Right kidney (tissue), 1 donor: ENCODE results near the gene TMCC3.
A peak's percentile ranks its signal among the peaks of the same experiment; 100 is the strongest.
"Not testable (repeated sequence)": the region's sequence is repeated elsewhere in the genome, so short reads cannot be mapped to it uniquely, and the experiment has no call there.

Experiments
- DNase-seq: peaks from one replicate; pipeline ENCODE4 v3.0.0-alpha.2; 2016

Gene TMCC3

DNA sequence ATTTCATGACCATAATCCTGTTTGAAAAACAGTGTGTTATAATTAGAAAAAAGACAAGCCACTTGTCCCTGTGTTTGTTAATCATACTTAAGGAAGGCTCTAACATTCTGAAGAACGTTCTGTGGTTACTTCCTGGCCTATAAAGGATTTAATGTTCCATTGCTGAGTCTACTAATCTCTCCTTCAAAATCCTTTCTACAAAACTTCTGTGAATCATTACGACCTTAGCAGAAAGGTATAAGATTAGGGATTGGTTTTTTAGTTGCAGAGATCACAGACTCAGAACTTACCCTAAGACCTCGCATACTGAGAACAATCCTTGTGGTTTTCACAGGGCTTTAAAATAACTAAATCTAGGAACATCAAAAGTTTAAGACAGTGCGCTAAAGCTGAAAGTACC is 48.3 kb downstream of the TMCC3 start:
- DNase-seq = no peak

DNA sequence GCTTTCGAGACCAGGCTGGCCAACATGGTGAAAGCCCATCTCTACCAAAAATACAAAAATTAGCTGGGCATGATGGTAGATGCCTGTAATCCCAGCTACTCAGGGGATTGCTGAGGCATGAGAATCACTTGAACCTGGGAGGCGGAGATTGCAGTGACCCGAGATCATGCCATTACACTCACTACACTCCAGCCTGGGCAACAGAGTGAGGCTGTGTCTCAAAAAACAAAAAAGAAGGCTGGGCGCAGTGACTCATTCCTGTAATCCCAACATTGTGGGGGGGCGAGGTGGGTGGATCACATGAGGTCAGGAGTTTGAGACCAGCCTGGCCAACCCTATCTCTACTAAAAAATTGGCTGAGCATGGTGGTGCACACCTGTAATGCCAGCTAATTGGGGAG is 49.0 kb downstream of the TMCC3 start:
- not testable (repeated sequence) for DNase-seq

DNA sequence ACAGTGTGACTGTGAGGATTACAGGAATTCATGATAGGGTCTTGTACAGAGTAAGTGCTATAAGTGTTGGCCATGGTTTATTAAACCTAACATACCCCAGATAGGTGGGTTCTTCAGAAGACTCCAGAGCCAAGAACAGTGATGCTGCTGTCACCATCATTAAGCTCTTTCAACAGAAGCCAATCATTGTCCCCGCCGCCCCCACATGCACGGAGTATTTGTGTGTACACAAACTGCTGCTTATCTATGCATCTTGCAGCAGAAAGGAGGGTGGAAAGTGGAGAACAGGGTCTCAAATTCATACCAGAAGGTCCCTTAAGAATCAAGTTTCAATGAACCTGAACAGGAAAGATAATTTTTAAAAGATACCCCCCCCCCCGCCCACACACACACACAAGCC is 51.2 kb downstream of the TMCC3 start:
- no peak for DNase-seq

DNA sequence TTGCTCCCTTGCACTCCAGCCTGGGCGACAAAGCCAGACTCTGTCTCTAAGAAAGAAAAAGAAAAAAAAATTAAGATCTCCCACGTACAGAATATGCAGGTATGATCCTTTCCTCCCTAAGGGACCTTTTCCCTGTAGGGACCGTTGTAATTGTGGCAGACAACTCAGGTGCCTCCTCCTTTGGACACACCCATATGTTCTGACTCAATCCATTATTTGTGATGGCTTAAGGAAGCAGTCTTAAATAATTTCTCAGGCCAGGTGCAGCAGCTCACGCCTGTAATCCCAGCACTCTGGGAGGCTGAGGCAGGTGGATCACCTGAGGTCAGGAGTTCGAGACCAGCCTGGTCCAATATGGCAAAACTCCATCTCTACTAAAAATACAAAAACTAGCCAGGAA is 53.1 kb downstream of the TMCC3 start:
- no peak for DNase-seq

DNA sequence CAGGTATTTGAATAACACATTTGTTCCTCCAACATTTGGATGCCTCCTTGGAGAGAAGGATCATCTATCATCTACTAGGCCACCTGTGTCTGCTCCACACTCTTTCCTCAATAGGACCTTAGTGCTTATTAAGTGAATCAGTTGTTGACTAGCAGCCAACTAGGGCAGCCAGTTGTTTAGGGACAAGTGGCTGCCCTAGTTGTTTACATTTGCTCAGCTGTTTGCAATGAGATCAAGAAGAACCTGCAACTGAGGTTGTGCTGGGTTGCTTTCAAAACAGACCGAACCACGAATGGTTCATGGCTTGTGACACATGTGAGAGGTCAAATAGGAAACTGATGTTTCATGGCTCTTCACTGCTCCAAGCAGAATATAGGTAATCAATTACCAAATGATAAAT is 53.8 kb downstream of the TMCC3 start:
- DNase-seq = no peak

DNA sequence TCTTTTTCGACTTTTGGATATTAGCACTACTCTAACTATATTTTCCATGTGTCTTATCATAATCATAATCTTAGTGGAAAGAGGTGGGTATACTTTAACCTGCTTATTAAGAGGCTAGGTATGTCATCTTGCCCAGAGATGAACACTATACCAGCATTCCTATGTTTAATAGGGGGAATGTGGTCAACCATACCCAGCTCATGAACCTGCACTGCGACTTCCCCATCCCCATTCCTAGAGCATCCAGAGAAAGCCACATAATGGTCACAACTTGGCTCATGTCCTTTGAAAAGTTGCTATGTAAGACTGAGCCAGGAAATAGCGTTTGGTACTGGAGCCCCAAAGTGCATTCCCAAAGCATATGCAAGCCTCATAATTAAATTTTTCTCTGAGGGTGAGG is 55.2 kb downstream of the TMCC3 start:
- no peak for DNase-seq

DNA sequence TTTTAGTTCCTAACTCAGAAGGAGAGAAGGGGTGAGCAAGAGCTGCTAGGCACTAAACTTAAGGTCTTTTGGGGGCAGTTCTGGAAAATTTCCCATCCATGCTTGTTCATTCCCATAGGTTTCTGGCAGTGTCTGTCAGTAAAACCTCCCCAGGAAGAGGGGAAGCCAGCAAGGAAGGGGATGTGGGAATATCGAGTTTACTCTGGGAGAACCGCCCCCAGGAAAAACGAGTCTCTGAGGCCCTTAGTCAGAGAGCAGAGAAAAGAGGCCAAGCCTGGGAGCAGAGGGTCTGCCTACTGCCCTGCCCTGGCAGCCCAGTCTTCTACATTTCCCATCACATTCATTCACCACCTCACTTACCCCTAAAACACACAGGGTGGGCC is 55.9 kb downstream of the TMCC3 start:
- no peak for DNase-seq

DNA sequence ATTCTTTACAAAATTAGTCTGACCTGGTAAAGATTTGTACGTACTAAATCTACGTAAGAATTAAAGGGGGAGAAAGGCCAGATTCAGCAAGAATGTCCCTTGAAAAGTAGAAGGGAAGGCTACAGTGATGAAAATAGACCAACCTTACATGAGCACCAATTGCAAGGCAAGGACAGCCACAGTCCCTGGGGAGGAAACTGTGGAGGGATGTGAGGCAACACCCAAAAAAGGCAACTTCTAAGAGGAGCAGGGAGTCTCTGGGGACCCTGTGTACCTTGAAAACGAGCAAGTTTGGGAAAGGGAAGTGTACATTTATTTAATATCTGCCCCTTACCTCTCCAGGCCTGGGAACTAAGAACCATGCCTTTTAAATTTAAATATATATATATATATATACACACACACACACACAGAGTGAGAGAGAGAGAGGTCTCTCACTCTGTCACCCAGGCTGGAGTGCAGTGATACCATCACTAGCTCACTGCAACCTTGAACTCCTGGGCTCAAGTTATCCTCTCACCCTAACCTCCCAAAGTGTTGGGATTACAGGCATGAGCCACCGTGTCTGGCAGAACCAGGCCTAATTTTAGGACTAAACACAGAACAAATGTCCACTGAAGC is 56.4 kb downstream of the TMCC3 start:
- DNase-seq = no peak

DNA sequence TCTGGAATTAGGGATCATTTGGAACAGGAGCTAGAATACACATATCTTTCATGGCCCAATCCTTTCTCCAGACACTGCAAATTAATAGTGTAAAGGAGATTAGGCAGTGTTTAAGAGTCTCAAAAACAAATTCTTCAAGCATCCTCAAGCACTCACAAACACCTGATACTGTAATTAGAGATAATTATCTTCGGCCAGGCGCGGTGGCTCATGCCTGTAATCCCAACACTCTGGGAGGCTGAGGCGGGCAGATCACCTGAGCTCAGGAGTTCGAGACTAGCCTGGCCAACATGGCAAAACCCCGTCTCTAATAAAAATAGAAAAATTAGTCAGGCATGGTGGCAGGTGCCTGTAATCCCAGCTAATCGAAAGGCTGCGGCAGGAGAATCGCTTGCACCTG is 57.6 kb downstream of the TMCC3 start:
- DNase-seq = not testable (repeated sequence)

DNA sequence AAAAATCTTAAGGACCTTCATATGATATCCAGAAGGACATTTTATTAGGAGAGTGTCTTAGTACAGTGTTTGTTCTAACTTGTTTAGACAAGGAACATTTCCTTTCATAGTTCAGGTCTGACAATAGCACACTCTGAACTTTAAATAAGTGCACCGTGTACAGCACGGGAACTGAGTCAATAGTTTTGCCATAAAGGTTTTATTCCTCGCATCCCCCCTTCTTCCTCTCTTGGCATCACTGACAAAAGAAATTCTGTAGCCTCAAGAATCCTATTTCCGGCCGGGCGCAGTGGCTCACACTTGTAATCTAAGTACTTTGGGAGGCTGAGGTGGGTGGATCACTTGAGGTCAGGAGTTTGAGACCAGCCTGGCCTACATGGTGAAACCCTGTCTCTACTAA is 58.3 kb downstream of the TMCC3 start:
- no peak for DNase-seq

DNA sequence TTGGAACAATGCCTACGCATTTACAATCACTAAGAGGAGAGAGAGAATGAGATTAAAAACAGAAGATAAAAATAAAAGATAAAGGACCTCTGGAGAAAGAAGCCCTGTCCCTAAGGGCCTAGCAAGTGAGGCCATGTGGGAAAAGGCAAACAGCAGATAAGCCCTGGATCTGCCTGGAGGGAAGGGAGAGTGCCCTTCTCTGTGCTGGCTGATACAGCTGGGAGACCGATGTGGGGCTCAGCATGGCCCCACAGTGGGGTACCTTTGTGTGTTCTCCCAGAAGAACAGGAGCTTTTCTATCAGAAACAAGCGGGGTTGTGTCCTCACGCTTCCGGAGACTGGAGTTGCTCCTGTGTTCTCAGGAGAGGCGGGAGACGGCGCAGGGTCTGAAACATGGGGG is 59.9 kb downstream of the TMCC3 start:
- no peak for DNase-seq

DNA sequence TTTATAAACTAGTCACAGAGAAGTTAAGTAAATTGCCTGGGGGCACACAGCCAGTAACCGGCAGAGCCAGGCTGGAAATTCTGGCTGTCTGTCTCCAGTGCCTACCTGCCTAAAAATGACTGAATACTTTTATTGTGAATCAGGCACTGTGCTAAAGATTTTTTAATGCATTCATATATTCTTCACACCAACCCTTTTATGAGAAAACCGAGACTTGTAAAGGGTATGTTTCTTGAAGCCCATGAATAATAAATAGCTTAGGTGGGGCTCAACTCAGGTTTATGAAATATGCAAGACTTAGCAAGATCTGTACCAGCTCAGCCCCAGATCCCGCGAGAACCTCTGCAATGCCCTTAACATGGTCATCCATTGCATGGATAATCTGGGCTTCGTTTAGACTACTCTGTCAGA is 60.8 kb downstream of the TMCC3 start:
- no peak for DNase-seq

DNA sequence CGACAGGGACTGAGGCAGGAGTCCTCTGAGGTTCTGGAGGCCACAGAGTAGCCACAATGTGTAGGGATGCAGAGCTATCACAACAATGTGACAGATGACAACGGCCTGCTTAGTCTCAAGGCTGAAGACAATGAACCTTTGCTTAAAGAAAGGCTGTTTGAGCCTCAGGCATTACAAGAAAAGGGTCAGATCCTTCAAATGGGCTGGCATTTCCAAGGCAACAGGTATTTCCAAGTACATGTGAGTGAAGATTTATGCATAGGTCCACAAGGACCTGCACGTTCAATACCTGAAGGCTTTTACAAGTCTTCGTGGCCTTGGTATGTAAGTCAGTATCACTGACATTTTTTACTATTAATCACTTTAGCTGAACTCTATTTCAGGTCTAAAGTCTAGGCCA is 62.0 kb downstream of the TMCC3 start:
- no peak for DNase-seq

DNA sequence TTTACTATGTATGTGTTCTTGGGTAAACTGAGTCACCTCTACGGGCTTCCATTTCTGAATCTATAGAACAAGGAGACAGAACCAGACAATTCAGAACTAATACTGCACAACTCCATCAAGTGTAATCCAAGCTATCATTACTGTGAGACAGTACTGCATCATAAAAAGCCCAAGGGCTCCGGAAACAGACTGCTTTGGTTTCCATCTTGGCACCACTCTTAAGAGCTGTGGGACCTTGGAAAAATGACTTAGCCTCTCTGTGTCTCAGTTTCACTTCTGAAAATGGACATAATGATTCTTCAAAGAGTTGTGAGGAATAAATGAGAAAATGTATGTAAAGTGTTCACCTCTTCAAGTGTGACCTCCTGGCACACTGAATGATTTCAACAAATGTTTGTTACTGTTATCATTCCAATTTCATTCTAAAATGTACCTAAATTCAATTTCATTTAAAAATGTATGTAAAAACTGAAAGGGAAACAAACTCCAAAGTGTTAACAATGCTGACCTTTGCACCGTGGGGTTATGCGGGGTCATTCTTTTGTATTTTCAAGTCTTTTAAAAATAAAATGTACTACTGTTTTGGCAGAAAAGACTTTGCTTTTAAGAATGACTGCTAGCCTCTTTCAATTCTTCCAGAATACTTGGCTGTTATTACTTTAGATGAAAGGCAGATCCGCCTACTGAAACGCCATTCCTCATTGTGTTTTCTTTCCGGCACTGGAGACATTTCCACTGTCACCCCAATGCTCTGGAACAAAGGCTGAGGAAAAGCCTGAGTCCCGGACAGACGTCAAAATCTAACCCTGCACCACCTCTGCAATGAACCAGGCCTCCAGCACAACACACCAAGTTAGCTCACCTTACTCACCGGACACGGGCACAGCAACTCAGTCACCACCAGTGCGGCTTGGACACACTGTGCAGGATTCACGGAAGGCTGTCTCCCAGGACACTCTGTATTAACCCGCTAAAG is 62.8 kb downstream of the TMCC3 start:
- no peak for DNase-seq

DNA sequence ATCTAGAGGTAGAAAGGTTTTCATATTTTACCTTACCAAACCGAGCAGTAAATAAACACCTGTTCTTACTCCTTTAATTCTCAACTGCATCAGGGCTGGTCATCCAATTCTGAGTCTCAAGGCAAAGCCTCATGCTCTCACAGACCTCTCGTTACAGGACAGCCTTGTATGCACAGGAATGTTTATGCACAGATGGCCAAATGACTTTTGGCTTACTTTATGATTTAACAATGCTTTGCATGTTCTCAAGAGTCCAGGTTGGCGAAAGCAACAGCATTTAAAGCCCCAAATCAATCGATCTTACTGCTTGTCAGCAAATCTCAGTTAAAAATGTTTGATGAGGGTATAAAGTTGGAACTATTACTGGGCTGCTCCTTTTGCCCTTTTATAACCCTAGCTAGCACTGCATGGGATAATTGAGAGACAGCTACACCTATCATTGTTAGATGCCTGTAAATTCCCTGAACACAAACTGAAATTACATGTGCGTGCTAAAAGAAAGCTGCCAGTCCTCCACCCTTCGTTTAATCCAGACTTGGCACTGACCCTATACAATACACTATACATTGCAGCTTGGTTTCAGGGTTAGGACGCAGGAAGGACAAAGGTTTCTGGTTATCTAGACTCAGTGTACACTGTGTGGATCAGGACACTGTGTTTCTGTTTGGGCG is 63.6 kb downstream of the TMCC3 start:
- no peak for DNase-seq

DNA sequence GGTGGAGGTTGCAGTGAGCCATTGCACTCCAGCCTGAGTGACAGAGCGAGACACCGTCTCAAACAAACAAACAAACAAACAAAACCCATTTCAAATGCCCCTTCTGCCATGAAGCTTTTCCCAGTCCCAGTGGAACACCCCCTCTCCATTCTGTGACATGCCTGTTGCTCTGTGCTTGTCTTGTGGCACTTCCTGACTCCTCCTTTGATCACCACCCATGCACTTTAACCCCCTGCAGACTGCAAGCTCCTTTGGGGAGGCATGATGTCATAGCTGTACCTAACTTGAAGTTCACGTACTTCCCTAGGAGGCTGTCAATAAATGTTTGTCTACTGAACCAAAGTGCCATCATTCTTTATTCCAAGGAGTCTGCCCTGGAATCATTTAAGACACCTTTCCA is 64.7 kb downstream of the TMCC3 start:
- no peak for DNase-seq

DNA sequence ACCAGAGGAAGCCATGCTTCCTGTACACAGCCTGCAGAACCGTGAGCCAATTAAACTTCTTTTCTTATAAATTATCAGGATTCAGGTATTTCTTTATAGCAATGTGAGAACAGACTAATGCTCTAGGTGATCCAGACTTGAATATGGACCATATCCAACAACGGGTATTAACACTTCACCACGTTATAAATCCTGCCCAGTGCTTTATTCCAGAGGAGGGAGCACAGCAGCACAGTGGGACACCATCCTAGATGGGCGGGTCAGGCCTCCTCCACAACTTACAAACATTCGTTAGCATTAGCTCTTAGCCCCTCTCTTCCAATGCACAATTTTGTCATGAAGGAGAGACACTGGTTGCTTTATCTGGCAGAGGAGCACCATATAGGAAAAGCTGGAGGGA is 66.0 kb downstream of the TMCC3 start:
- no peak for DNase-seq

DNA sequence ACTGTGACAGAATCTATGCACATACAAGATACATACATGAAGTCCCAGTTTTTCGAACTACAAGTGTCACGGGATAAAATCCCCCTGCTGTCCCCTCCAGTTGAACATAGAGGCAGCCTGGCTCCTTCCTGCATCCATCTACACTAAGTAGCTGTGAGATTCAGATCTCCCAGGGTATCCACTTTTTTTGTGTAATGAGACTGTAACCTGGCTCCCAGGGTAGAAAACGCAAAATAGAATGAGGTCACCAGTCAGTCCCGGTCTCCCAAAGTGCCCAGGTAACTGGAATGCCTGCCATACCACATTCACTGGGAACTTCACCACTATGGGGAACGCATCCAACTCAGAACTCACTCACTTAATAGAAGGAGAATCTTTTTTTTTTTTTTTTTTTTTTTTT is 67.8 kb downstream of the TMCC3 start:
- no peak for DNase-seq

DNA sequence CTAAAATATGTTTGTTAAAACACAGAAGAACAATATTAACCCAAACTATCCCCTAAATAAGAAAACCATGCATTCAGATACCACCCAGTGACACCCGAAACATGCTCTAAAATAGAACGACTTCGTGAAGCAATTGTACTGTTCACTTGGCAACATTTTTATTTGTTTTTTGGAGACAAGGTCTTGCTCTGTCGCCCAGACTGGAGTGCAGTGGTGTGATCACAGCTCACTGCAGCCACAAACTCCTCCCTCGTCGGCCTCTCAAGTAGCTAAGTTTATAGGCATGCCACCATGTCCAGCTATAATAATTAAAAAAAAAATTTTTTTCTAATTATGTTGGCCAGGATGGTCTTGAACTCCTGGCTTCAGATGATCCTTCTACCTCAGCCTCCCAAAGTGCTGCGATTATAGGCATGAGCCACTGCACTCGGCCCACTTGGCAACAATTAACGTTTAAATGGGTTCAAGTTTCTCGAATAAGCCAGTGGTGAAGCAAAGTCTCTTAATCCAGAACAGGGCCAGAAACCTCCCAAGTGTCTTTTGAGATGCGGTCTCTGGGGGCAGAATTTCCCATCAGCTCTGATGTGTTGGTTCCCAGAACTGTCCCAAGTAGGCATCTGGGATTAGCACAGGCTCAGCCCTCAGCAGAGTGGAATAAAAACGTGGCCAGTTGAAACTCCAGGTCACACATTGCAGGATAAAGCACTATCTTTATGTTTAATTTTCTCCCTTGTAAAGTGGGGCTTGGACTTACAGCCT is 74.5 kb downstream of the TMCC3 start:
- DNase-seq = no peak

DNA sequence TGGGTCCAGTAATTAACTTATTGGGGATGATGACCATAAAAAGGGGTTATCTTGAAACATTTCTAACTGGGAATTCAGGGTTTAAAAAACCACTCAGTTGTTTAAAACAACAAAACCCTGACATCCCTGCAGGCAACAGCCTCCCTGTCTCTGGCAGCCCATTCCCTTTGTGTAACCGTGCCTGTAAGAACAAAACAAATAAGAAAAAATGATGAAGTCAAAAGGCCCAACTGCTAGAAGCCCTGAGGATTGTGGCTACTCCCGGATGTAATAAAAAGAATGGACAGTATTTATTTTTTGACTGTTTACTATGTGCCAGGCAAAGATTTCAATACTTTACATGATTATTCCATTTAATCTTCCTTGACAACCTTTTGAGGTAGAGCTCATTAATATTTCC is 75.3 kb downstream of the TMCC3 start:
- no peak for DNase-seq

DNA sequence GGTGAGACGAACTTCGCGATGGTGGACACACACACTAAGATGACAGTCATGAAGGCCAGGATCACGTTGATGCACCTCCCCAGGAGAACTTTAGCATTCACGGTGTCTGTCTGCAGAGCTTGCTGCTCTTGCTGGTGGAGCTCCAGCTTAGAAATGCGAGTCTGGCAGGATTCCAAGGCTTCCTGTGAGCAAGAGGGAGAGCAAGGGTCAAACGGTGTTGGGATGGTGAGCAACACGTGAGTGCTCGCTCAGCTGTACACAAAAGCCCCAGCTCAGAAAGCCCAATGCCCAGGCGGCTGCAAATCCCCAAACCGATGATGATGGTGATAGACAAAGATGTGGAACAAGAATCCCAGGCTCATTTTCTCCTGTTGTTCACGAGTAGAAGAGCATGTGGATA is 78.8 kb downstream of the TMCC3 start:
- DNase-seq = peak; percentile 51

DNA sequence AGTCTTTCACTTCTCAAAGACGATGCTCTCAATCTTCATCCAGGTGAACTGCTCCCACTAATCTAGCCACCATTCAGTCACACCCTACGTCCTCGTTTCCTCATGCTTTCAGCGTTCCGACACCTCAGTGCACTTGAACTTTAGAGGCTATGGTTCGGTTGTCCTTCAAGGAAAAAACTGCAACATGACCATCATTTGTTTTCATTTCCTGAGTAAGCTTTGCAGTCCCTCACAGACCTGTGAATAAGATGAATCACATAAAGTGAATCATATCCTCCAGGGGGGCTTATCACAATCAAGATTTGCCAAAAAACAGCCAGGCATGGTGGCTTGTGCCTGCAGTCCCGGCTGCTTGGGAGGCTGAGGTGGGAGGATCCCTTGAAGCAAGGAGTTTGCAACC is 80.2 kb downstream of the TMCC3 start:
- no peak for DNase-seq

DNA sequence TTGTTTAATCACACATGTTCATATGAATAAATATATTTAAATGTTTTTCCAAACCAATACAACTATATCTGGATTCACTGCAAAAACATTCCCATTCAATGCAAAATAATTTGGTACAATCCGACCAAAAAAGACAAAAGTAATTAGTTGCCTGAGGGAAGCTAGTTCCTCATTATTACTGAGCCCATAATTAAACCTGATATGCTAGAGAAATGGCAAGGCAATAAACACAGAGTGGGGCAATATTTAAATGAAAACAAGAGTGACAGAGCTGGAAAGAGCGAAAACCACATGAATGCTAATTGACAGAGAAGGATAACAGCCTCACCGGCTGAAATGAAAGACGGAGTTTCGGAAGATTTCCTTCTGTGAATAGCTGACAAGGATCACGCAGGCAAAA is 82.6 kb downstream of the TMCC3 start:
- no peak for DNase-seq
